OCI-LY1 (cell line): ENCODE results near the gene CRTC1.

Experiments used
- H2AFZ ChIP-seq: fragments of 200-600 bp; sonication (generic), shearing (Covaris generic); 2 replicates; pipeline ENCODE4 v1.6.0; 2014; ENCODE audit warnings: antibody characterized with exemption, mild to moderate bottlenecking, low read length
- H3F3A ChIP-seq: fragments of 200-600 bp; sonication (generic), shearing (Covaris generic); 2 replicates; pipeline ENCODE4 v1.6.0; 2014; ENCODE audit warnings: mild to moderate bottlenecking, antibody characterized with exemption, low read length, moderate library complexity; ENCODE audit not compliant: insufficient read depth
- H3K27ac ChIP-seq: fragments of 200-600 bp; sonication (generic); 2 replicates; pipeline ENCODE4 v1.5.1; 2014; ENCODE audit warnings: low read length, mixed run types, mild to moderate bottlenecking, low read depth; ENCODE audit not compliant: poor library complexity, severe bottlenecking
- H3K27me3 ChIP-seq: fragments of 200-600 bp; sonication (generic); 2 replicates; pipeline ENCODE4 v1.6.0; 2014; ENCODE audit warnings: antibody characterized with exemption, mild to moderate bottlenecking, low read length, moderate library complexity; ENCODE audit not compliant: insufficient read depth
- H3K36me3 ChIP-seq: fragments of 200-600 bp; sonication (generic); 2 replicates; pipeline ENCODE4 v1.6.1; 2014; ENCODE audit warnings: mild to moderate bottlenecking, antibody characterized with exemption, low read length, moderate library complexity, mixed read lengths; ENCODE audit not compliant: insufficient read depth
- H3K4me1 ChIP-seq: fragments of 200-600 bp; sonication (generic); 2 replicates; pipeline ENCODE4 v1.5.1; 2014; ENCODE audit warnings: mild to moderate bottlenecking, low read length, moderate library complexity; ENCODE audit not compliant: insufficient read depth, severe bottlenecking
- H3K4me2 ChIP-seq: fragments of 200-600 bp; sonication (generic), shearing (Covaris generic); 2 replicates; pipeline ENCODE4 v1.6.1; 2014; ENCODE audit warnings: low read length
- H3K4me3 ChIP-seq: fragments of 200-600 bp; sonication (generic); 2 replicates; pipeline ENCODE4 v1.5.1; 2014; ENCODE audit warnings: low read length, low read depth, mild to moderate bottlenecking, mixed read lengths; ENCODE audit not compliant: poor library complexity, severe bottlenecking
- H3K79me2 ChIP-seq: fragments of 200-600 bp; shearing (Covaris generic); 2 replicates; pipeline ENCODE4 v1.6.1; 2016; ENCODE audit warnings: mixed run types, low read length, mixed read lengths; ENCODE audit not compliant: insufficient read depth
- H3K9ac ChIP-seq: fragments of 200-600 bp; sonication (generic), shearing (Covaris generic); 2 replicates; pipeline ENCODE4 v1.6.1; 2014; ENCODE audit warnings: mild to moderate bottlenecking, low read length, mixed read lengths
- H3K9me2 ChIP-seq: fragments of 200-600 bp; sonication (generic), shearing (Covaris generic); 2 replicates; pipeline ENCODE4 v1.6.1; 2014; ENCODE audit warnings: low read depth, mild to moderate bottlenecking, low read length, mixed read lengths
- H3K9me3 ChIP-seq: fragments of 200-600 bp; shearing (Covaris generic); 2 replicates; pipeline ENCODE4 v1.6.1; 2014; ENCODE audit warnings: low read length, mixed read lengths
- H4K20me1 ChIP-seq: fragments of 200-600 bp; sonication (generic), shearing (Covaris generic); 2 replicates; pipeline ENCODE4 v1.6.0; 2016; ENCODE audit warnings: mild to moderate bottlenecking, low read length; ENCODE audit not compliant: insufficient read depth
- EZH2 ChIP-seq: fragments of 200-600 bp; sonication (generic), shearing (Covaris generic); IDR thresholded peaks from 2 replicates; pipeline ENCODE4 v1.8.0; 2017; ENCODE audit warnings: borderline replicate concordance, mixed run types, mild to moderate bottlenecking, antibody characterized with exemption, low read length, moderate library complexity, mixed read lengths
- TF ChIP-seq, protein P1 (sequence below): fragments of 200-600 bp; sonication (generic), shearing (Covaris generic); IDR thresholded peaks from 2 replicates; pipeline ENCODE4 v1.5.1; 2017; ENCODE audit warnings: mild to moderate bottlenecking, antibody characterized with exemption, low read length, moderate library complexity, mixed read lengths

Gene CRTC1

DNA sequence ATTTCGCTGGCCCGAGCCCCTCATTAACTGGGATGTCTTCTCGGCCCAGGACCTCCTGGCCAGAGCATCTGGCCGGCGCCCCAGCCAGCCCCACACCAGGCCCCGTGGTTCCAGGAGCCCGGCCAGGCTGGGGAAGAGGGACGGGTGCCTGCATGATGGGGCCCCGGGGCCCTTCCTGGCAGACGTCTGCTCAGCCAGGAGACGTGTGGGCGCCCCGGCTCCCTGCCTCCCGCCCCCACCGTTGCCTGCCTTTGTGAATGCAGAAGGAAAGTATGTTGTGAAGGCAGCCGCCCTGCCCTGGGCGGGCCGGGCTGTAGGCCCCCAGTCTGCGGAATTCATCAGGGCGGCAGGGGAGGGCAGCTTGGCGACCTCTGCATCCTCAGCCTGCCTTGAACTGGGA is 112.1 kb downstream of the CRTC1 start:
- peaks cover 5% of the 10 kb centered on the region; the same call in 1 of the 2 replicates for H3K27me3 ChIP-seq
- H3K9me2 ChIP-seq, result no peaks in the 10 kb centered on the region
- no peak overlapping the region for H3K4me2 ChIP-seq
- no peak overlapping the region for H3K4me3 ChIP-seq
- no peaks in the 10 kb centered on the region for H3F3A ChIP-seq
- no peaks in the 10 kb centered on the region for H3K36me3 ChIP-seq
- H3K27ac ChIP-seq, result no peak overlapping the region
- no peaks in the 10 kb centered on the region for H4K20me1 ChIP-seq
- H3K9ac ChIP-seq, result no peak overlapping the region
- no peaks in the 10 kb centered on the region for H3K79me2 ChIP-seq
- H2AFZ ChIP-seq, result no peak overlapping the region
- TF ChIP-seq, protein P1, sequence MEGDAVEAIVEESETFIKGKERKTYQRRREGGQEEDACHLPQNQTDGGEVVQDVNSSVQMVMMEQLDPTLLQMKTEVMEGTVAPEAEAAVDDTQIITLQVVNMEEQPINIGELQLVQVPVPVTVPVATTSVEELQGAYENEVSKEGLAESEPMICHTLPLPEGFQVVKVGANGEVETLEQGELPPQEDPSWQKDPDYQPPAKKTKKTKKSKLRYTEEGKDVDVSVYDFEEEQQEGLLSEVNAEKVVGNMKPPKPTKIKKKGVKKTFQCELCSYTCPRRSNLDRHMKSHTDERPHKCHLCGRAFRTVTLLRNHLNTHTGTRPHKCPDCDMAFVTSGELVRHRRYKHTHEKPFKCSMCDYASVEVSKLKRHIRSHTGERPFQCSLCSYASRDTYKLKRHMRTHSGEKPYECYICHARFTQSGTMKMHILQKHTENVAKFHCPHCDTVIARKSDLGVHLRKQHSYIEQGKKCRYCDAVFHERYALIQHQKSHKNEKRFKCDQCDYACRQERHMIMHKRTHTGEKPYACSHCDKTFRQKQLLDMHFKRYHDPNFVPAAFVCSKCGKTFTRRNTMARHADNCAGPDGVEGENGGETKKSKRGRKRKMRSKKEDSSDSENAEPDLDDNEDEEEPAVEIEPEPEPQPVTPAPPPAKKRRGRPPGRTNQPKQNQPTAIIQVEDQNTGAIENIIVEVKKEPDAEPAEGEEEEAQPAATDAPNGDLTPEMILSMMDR, result no peak
- no peak for TF ChIP-seq EZH2
- H3K4me1 ChIP-seq, result no peaks in the 10 kb centered on the region
- H3K9me3 ChIP-seq, result no peaks in the 10 kb centered on the region

DNA sequence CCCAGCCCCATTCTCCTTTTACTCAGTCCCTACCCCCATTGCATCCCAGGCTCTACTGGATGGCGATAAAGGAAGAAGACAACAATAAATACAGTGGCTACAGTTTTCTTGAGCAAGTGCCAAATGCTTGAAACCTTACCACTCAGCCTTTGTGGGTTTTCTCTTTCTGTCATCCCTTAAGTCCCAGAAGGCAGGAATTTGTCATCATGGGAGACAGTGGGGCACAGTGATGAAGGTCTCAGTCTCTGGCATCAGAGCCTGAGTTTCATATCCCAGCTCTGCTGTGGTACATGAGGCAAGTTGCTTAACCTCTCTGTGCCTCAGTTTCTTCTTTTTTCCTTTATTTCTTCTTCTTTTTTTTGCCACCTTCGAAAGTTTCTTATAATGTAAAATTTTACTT is 112.8 kb downstream of the CRTC1 start:
- no peaks in the 10 kb centered on the region for H3K9me3 ChIP-seq
- H3K9ac ChIP-seq, result no peak overlapping the region
- no peak overlapping the region for H2AFZ ChIP-seq
- peaks cover 1% of the 10 kb centered on the region; the same call in 1 of the 2 replicates for H3K27me3 ChIP-seq
- H3F3A ChIP-seq, result no peaks in the 10 kb centered on the region
- H3K27ac ChIP-seq, result no peak overlapping the region
- H3K9me2 ChIP-seq, result no peaks in the 10 kb centered on the region
- H3K4me3 ChIP-seq, result no peak overlapping the region
- H3K4me2 ChIP-seq, result no peak overlapping the region
- H3K36me3 ChIP-seq, result no peaks in the 10 kb centered on the region
- TF ChIP-seq, protein P1, result no peak
- no peak for TF ChIP-seq EZH2
- no peaks in the 10 kb centered on the region for H3K79me2 ChIP-seq
- no peaks in the 10 kb centered on the region for H3K4me1 ChIP-seq
- H4K20me1 ChIP-seq, result no peaks in the 10 kb centered on the region

DNA sequence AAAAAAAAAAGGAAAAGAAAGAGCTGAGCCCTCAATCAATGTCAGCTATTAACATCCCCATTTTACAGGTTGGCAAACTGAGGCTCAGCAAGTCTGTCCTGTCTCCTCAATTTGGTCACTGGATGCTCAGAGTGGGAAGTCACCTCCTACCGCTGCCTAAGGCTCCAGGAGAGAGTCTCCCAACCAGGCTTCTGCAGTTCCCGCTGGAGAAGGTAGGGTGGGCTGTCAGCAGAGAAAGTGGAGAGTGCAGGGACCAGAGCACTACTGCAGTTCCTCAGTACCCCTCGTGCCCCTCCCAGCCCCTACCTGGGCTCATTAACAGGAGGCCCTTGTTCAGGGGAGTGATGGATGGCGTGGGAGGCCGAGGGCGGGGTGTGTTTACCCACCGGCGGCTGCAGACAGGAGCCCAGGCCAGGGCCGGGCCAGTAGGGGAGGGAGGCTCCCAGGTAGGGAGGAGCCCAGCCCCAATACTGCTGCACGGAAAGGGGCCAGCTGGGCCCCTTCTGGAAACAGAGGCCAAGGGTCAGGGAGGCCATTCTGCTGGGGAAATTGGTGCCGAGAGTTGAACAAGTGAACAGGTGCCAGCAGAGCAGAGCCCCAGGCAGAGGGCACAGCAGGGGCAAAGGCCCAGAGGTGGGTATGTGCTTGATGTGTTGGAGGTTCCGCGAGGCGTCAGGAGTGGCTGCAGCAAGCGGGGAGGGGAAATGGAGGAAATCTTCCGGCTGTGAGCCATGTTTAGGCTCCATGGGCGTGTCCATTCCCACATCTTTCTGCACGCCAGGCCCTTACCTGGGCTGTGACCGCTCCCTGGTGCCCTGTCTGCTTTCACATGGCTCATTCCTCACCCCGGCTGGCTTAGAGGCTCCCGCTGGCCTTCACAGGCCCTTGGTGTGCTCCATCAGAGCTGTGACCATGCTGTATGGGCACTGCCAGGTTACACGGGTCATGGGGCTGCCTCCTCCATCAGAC is 115.2 kb downstream of the CRTC1 start:
- Histone ChIP-seq H3K27me3 (no peaks in the 10 kb centered on the region), H3K79me2 (no peaks in the 10 kb centered on the region), H3K27ac (no peak overlapping the region), H3K4me1 (no peaks in the 10 kb centered on the region), H3K9me3 (no peaks in the 10 kb centered on the region), H3K4me3 (no peak overlapping the region), H4K20me1 (no peaks in the 10 kb centered on the region), H3K4me2 (no peak overlapping the region), H2AFZ (no peak overlapping the region), H3F3A (no peaks in the 10 kb centered on the region), H3K36me3 (no peaks in the 10 kb centered on the region), H3K9ac (no peak overlapping the region), H3K9me2 (no peaks in the 10 kb centered on the region)
- TF ChIP-seq EZH2, result no peak
- TF ChIP-seq, protein P1, result no peak
